Uterus (tissue), 2 donors: ENCODE results near the gene PANK3.

ENCODE experiments used
- POLR2A ChIP-seq, 2 donors: fragments of 450-650 bp; IDR thresholded peaks; one replicate each; pipeline ENCODE4 v1.6.1; 2016; ENCODE audit warnings: antibody characterized with exemption in 2 of 2, mild to moderate bottlenecking in 1 of 2, moderate library complexity in 1 of 2
- TF ChIP-seq, protein P1 (sequence below), 4 experiments: fragments of 200-600 bp in 2 of 4; fragments of 450-650 bp in 2 of 4; sonication (generic) in 2 of 4; IDR thresholded peaks; one replicate each; pipeline ENCODE4 v1.5.1; 2016 to 2019; ENCODE audit warnings: antibody characterized with exemption in 4 of 4, mild to moderate bottlenecking in 2 of 4, moderate library complexity in 1 of 4

DNA sequence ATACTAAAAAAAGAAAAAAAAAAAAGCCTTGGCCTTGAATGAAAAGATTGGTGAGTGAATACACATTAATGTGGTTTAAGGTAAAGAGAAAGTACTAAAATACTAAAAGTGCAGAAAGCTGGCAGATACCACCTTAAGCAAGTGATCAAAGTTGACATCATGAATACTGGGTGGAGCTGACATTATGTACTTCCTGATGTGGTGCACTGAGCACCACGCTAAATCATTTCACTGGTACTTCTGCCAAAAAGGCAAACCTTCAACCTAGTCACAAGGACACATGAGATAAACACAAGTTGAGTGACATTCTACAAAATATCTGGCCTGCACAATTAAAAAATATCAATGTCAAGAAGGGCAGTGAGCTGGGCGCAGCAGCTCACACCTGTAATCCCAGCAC is 33.8 kb upstream of the PANK3 start:
- TF ChIP-seq, protein P1, sequence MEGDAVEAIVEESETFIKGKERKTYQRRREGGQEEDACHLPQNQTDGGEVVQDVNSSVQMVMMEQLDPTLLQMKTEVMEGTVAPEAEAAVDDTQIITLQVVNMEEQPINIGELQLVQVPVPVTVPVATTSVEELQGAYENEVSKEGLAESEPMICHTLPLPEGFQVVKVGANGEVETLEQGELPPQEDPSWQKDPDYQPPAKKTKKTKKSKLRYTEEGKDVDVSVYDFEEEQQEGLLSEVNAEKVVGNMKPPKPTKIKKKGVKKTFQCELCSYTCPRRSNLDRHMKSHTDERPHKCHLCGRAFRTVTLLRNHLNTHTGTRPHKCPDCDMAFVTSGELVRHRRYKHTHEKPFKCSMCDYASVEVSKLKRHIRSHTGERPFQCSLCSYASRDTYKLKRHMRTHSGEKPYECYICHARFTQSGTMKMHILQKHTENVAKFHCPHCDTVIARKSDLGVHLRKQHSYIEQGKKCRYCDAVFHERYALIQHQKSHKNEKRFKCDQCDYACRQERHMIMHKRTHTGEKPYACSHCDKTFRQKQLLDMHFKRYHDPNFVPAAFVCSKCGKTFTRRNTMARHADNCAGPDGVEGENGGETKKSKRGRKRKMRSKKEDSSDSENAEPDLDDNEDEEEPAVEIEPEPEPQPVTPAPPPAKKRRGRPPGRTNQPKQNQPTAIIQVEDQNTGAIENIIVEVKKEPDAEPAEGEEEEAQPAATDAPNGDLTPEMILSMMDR (IDR thresholded peaks at IDR 0.05) = no peak
- no peak for TF ChIP-seq POLR2A (IDR thresholded peaks at IDR 0.05)
